A673 (cell line): Measurements from ENCODE around the gene PSMA7. TPM values are rescaled to one million over a fixed set of nuclear protein-coding genes. Genes with fewer than 3 reads are reported as not detected.

Experiments
- BruUV-seq: library from RNA; stranded (reverse); fragments of 400-500 nt; replicated peaks from 2 replicates; lab custom pipeline; 2021; lab: Mats Ljungman, UMichigan
- CTCF ChIA-PET: fragments of 300-600 bp; sonication (Branson Sonifier 250); formaldehyde crosslinking; loops from one replicate; lab custom pipeline; 2022; ENCODE audit warnings: antibody characterized with exemption; lab: Charles Lee
- POLR2A ChIA-PET: fragments of 300-600 bp; sonication (Branson Sonifier 250); formaldehyde crosslinking; loops from one replicate; lab custom pipeline; 2022; ENCODE audit warnings: antibody characterized with exemption; ENCODE audit not compliant: low non-redundant PET; lab: Charles Lee
- DNase-seq: peaks from one replicate; pipeline ENCODE4 v3.0.0-alpha.2; 2015; ENCODE audit warnings: low spot score
- H3K27ac ChIP-seq: fragments of 200-600 bp; sonication (generic); 2 replicates; pipeline ENCODE4 v1.5.1; 2016; ENCODE audit warnings: mixed run types, low read depth, mild to moderate bottlenecking, mixed read lengths, antibody characterized with exemption, low read length; ENCODE audit not compliant: poor library complexity, severe bottlenecking
- H3K27me3 ChIP-seq: fragments of 200-600 bp; sonication (generic); replicated peaks from 2 replicates; pipeline ENCODE4 v1.6.1; 2017; ENCODE audit warnings: mixed run types, low read depth, mild to moderate bottlenecking, mixed read lengths, antibody characterized with exemption, low read length; ENCODE audit not compliant: insufficient read depth, poor library complexity
- H3K36me3 ChIP-seq: fragments of 200-600 bp; sonication (generic); 2 replicates; pipeline ENCODE4 v1.6.1; 2016; ENCODE audit warnings: mixed run types, mild to moderate bottlenecking, mixed read lengths, antibody characterized with exemption, low read length; ENCODE audit not compliant: insufficient read depth, poor library complexity, severe bottlenecking
- H3K4me1 ChIP-seq: fragments of 200-600 bp; sonication (generic); 2 replicates; pipeline ENCODE4 v1.6.1; 2017; ENCODE audit warnings: mixed run types, mild to moderate bottlenecking, mixed read lengths, antibody characterized with exemption, low read length; ENCODE audit not compliant: insufficient read depth, poor library complexity, severe bottlenecking
- H3K4me3 ChIP-seq: fragments of 200-600 bp; sonication (generic); 2 replicates; pipeline ENCODE4 v1.5.1; 2016; ENCODE audit warnings: low read depth, mixed run types, mild to moderate bottlenecking, mixed read lengths, low read length; ENCODE audit not compliant: poor library complexity, severe bottlenecking
- H3K9me3 ChIP-seq: fragments of 200-600 bp; sonication (generic); 2 replicates; pipeline ENCODE4 v1.6.1; 2016; ENCODE audit warnings: mixed run types, low read depth, mild to moderate bottlenecking, mixed read lengths, antibody characterized with exemption, low read length; ENCODE audit not compliant: poor library complexity, severe bottlenecking
- EZH2 ChIP-seq: fragments of 200-600 bp; sonication (generic); IDR thresholded peaks from 2 replicates; pipeline ENCODE4 v1.6.1; 2017; ENCODE audit warnings: borderline replicate concordance, low read depth, mild to moderate bottlenecking, mixed read lengths, antibody characterized with exemption, low read length; ENCODE audit not compliant: poor library complexity, severe bottlenecking
- intact Hi-C: fragments of 100-400 bp; cut with micrococcal nuclease; formaldehyde crosslinking; loops from one replicate; pipeline ENCODE4 v1.10.0; 2022; ENCODE audit not compliant: unreplicated experiment
- total RNA-seq: library from RNA; stranded (reverse); gene quantifications from 2 replicates; pipeline ENCODE4 v1.2.3, GENCODE V29; 2021
- TF ChIP-seq, protein P1 (sequence below): fragments of 300-800, 200-600 bp; sonication (generic); conservative IDR thresholded peaks from 2 replicates; pipeline ENCODE4 v1.5.1; 2017; ENCODE audit warnings: low read depth, mild to moderate bottlenecking, antibody characterized with exemption, low read length, moderate library complexity, mixed read lengths

Gene PSMA7
- total RNA-seq, 1 experiment from 2014 or later: 593 TPM

DNA sequence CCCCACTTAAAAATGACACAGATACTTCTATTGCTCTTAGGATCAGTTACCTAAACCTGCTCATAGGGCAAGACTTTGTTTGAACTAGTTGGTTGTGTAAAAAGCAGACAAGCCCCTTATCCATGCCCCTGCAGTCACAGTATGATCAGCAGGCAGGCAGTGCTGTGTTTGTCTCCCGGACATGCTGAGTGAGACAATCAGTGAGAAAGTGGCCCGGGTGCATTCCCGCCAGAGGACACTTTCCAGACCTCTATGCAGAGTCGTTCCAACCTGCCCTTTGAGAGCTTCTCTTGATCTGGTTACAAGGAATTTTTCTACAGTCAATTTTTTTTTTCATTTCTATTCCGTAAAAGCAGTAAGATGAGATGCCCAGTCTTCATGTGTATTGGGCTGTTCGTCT, 14.7 kb downstream of the PSMA7 start:
- Histone ChIP-seq H3K4me1 (peaks cover 16% of the 10 kb centered on the region), H3K27ac (no peak overlapping the region), H3K4me3 (no peak overlapping the region), H3K27me3 (no peaks in the 10 kb centered on the region), H3K9me3 (no peaks in the 10 kb centered on the region), H3K36me3 (peaks cover 95% of the 10 kb centered on the region)
- TF ChIP-seq EZH2: no peak
- intact Hi-C loops: no loop called here
- BruUV-seq: no TSS peak
- DNase-seq: no peak
- CTCF ChIA-PET: no interaction called here
- POLR2A ChIA-PET: no interaction called here

DNA sequence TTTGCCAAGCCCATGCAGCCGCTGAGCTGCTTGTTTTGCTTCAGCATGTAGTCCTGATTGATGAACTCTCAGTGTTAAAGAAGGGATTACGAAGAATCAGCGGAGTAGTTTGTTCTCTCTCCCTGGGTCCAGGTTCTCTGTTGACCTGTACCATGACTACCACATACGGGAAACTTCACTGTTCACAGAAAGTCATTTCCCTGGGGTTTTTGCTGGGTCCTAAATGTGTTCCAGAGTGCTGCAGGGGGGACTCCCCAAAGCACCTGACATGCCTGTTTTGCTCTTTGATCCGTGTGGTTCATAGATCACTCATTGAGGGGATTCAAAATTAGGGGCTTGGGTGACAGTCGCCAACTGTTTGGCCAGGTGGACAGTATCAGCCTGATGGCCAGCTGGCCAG, 15.4 kb downstream of the PSMA7 start:
- CTCF ChIA-PET: no interaction called here
- no peaks in the 10 kb centered on the region for H3K27me3 ChIP-seq

GRCh38 chr20:62126141-62126540, 17.1 kb downstream of the PSMA7 start:
- H3K27me3 ChIP-seq: no peaks in the 10 kb centered on the region
- no TSS peak for BruUV-seq
- DNase-seq: no peak
- no peaks in the 10 kb centered on the region for H3K9me3 ChIP-seq
- H3K4me1 ChIP-seq: peaks cover 18% of the 10 kb centered on the region
- H3K4me3 ChIP-seq: no peak overlapping the region
- no peak for TF ChIP-seq EZH2
- TF ChIP-seq, protein P1, sequence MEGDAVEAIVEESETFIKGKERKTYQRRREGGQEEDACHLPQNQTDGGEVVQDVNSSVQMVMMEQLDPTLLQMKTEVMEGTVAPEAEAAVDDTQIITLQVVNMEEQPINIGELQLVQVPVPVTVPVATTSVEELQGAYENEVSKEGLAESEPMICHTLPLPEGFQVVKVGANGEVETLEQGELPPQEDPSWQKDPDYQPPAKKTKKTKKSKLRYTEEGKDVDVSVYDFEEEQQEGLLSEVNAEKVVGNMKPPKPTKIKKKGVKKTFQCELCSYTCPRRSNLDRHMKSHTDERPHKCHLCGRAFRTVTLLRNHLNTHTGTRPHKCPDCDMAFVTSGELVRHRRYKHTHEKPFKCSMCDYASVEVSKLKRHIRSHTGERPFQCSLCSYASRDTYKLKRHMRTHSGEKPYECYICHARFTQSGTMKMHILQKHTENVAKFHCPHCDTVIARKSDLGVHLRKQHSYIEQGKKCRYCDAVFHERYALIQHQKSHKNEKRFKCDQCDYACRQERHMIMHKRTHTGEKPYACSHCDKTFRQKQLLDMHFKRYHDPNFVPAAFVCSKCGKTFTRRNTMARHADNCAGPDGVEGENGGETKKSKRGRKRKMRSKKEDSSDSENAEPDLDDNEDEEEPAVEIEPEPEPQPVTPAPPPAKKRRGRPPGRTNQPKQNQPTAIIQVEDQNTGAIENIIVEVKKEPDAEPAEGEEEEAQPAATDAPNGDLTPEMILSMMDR: no peak
- H3K36me3 ChIP-seq: peaks cover 72% of the 10 kb centered on the region
- intact Hi-C loops: no loop called here
- no peak overlapping the region for H3K27ac ChIP-seq
- ChIA-PET POLR2A (no interaction called here), CTCF (no interaction called here)

More for the DNA sequence above, 15.4 kb downstream of the PSMA7 start:
- Histone ChIP-seq H3K4me3 (no peak overlapping the region), H3K4me1 (peaks cover 18% of the 10 kb centered on the region), H3K27ac (no peak overlapping the region), H3K9me3 (no peaks in the 10 kb centered on the region), H3K36me3 (peaks cover 88% of the 10 kb centered on the region)
- BruUV-seq: no TSS peak
- intact Hi-C loops: no loop called here
- TF ChIP-seq, protein P1: no peak
- no peak for TF ChIP-seq EZH2
- DNase-seq: no peak
- POLR2A ChIA-PET: no interaction called here

- ChIA-PET CTCF (no interaction called here), POLR2A (interaction anchor here (1.2 kb wide), 1 partner anchor 58 kb away, joined by 3 read pairs; the partner anchor contains the start of gene TAF4)
- DNase-seq: peak; percentile 65
- no peaks in the 10 kb centered on the region for H3K9me3 ChIP-seq
- peaks cover 48% of the 10 kb centered on the region for H3K36me3 ChIP-seq
- no peak for TF ChIP-seq EZH2
- TF ChIP-seq, protein P1: 0 out of 2 replicates have a peak, but pooled peaks have one; percentile 23
- BruUV-seq: no TSS peak
- H3K4me1 ChIP-seq: peaks cover 17% of the 10 kb centered on the region
- H3K27ac ChIP-seq: peak overlapping the region; percentile 87
- intact Hi-C loops: no loop called here
- no peaks in the 10 kb centered on the region for H3K27me3 ChIP-seq
- peak overlapping the region; percentile 89 for H3K4me3 ChIP-seq
These were observed 19.6 kb downstream of the PSMA7 start for GRCh38 chr20:62123450-62124118.
